Measurements from ENCODE around the gene RAD51.

RAD51 gene

DNA sequence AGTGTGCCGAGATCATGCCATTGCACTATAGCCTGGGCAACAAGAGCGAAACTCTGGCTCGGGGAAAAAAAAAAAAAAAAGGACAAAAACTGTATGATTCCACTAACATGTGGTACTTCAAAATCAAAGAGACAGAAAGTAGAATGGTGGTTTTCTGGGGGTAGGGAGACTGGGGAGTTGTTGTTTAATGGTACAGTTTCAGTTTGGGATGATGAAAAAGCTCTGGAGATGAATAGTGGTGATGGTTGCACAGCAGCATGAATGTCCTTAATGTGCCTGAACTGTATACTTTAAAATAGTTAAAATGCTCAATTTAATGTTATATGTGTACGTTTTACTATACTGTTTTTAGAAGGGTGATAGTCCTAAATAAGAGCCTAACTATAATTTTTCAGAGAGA, 27.4 kb downstream of the RAD51 start:
- no peak for DNase-seq (ENCODE audit: low read depth in 2 of 2)

GRCh38 chr15:40722934-40723333, 28.0 kb downstream of the RAD51 start:
- DNase-seq (ENCODE audit: low read depth in 2 of 2), result no peak

- DNase-seq (ENCODE audit: low read depth in 2 of 2), result no peak
These were observed 28.9 kb downstream of the RAD51 start for GRCh38 chr15:40723919-40724318.

DNA sequence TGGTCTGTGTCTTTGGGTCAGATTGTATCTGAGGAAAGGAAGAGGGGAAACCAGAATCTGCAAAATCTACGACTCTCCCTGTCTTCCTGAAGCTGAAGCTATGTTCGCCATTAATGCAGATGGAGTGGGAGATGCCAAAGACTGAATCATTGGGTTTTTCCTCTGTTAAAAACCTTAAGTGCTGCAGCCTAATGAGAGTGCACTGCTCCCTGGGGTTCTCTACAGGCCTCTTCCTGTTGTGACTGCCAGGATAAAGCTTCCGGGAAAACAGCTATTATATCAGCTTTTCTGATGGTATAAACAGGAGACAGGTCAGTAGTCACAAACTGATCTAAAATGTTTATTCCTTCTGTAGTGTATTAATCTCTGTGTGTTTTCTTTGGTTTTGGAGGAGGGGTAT, 36.1 kb downstream of the RAD51 start:
- DNase-seq (ENCODE audit: low read depth in 2 of 2), result no peak

DNA sequence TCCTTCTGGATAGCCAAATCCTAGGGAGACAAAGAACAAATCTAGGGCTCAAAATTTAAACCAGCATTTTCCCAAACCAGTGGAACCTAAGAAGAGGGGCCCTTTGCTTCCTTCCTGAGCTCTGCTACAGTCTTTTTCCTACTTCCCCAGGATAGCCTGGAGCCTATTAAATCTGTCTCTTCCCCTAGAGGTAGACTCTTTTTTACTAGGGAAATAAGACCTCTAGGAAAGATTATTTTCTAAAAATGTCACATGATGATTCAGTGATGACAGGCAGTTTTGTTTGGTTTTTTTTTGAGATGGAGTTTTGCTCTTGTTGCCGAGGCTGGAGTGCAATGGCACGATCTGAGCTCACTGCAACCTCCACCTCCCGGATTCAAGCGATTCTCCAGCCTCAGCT, 41.6 kb downstream of the RAD51 start:
- no peak for DNase-seq (ENCODE audit: low read depth in 2 of 2)

GRCh38 chr15:40737048-40737447, 42.1 kb downstream of the RAD51 start:
- no peak for DNase-seq (ENCODE audit: low read depth in 2 of 2)

DNA sequence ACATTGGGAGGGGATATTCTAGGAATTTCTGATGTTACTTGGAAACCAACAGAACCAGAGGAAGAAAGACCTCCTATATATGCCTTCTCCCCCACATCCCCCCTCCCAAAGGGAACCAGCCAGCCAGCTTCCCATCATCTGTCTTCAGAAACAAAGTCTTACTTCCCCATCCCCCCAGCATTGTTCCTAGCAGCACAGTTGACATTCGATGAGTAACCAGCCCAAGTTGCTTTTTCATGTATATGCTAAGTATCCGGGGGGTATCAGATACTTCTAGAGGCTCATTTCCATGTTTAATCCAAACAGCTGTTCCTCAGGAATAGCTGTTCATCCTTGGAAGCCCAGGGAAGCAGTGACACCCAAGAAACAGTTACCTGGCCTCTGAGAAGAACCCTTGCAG, 44.1 kb downstream of the RAD51 start:
- no peak for DNase-seq (ENCODE audit: low read depth in 2 of 2)

DNA sequence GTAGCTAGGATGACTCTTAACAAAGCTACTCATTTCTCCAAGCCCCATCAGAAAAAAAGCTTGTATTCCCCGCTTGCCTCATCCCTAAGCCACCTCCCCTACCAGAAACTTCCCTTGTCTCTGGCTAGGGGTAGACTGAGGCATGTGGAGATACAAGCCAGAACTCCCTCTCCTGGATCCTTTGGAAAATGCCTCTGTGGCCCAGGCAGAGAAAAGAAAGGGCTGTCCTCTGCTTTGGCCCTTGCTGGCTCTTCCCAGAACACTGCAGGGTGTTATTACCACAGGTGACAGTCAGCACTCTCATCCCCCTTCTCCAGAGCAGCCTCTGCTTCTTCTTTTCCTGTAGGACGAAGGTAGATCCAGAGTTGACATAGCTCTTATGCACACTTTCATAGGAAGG, 44.9 kb downstream of the RAD51 start:
- no peak for DNase-seq (ENCODE audit: low read depth in 2 of 2)

DNA sequence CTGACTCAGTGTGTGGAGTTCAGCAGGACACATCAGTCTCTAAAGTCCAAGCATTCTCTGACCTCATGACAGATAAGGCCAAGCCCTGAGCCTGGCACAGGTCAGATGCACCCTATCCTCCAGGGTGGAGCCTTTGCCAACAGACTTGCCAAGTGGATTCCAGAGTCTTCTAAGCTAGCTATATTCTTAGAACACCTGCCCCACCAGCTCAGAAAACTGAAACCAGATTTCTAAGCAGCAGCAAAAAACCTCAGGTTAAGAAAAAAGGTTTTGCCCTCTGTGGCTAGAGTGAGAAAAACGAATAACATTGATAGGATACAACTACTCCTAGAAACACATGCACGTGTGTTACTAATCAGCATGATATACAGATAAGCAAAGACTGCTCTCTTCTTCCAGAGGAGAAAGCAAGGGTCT, 48.5 kb downstream of the RAD51 start:
- DNase-seq (ENCODE audit: low read depth in 2 of 2), result no peak

DNA sequence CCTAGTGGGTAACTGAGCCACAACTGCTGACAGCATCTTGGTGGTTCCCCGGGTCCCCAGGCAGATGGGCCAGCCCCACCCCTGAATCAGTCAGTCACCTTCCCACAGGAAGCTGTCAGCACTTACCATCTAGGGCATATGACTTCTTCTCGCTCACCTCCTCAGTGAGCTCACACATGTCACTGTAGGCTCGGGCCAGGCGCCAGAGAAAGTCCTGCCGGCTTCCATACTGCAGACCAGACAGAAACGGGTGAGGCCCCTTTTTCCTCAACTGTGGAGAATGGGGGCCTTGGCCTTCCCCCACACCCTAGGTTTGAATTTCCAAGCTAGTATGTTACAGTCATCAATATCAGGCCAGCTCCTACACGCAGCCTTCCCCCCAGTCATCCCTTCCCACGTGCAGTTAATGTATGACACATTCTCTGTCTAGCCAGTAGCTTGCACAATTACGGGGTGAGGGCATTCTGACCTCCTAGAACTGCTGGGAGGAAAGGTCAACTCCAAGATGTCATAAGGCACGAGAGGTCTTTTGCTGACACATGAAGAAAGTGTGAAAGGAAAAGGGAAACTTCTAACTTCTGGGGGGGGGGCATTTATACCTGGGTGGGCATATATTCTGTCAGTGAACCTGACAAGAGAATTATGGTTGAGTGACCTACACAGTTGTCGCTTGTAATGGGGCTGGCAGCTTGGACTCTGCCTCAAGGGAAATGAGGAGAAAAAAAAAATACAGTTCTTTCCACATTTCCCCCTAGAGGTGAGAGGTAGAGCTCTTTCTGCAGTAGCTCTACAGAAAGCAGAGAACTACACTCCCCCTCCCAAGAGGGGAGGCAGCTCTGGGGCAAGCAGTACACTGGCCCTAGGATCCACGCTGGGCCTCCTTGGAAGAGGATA, 49.2 kb downstream of the RAD51 start:
- DNase-seq (ENCODE audit: low read depth in 2 of 2), result peak; percentile 56 to 61

- no peak for DNase-seq (ENCODE audit: low read depth in 2 of 2)
These were observed 49.8 kb downstream of the RAD51 start for GRCh38 chr15:40744815-40745152.

GRCh38 chr15:40746916-40747418, 52.0 kb downstream of the RAD51 start:
- DNase-seq (ENCODE audit: low read depth in 2 of 2), result no peak

DNA sequence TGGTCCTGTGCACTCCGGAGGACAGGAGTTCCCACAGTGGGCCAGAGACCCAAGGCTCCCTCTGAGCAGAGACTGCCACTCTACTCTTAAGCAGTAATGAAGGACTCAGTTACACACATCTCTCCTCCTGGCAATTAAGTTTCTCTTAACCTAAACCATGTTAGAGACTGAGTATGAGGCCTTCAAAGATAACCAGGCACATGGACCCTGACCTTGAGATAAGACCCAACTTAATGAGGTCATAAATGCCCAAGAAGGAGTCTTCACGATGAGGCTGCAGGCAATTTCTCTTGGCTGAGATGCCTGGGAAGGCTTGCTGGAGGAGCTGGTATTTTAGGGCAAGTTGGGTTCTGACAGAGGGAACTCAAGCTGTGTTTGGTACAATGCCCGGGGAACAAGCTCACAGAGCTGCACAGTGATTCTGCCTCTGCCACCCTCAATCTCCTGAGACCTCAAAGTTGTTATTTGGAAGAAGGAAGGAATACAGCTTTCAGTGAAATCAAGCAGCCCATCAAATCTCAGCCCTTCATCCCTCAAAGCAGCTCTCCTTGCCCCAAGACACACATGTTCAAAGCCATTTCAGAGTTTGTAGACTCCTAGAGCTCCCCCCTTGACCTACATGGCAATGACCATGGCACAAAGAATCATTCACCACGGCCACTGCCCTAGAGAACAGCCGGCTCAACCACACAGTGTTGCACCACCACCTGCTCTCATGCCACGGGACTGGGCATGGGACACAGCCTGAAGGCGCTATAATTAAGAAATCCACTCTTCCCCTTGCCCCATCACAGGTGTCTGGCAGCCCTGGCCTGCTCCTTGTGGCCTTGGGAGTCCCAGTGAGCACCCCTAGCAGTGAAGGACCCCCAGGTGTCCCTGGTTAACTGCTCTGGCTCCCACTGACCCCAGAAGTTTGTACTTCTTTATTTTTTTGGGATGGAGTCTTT, 53.0 kb downstream of the RAD51 start:
- no peak for DNase-seq (ENCODE audit: low read depth in 2 of 2)

GRCh38 chr15:40749151-40749630, 54.2 kb downstream of the RAD51 start:
- no peak for DNase-seq (ENCODE audit: low read depth in 2 of 2)

DNA sequence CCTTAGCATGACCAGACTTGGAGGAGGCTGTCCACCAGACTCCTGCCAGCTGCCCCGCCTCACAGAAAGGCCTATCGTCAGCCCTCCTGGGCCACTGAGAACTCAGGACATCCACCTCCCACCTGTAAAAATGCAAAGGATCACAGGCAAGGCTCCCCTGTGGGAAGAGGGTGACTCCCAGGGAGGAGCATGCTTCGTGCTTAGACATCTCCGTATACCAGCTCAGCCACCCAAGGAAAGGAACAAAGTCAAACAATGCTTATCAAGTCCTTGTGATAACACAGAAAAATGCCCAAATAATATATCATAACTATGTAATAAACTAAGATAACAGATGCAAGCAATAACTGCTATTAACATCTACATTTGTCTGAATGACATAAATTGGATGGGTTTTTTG, 55.9 kb downstream of the RAD51 start:
- DNase-seq (ENCODE audit: low read depth in 2 of 2), result no peak

GRCh38 chr15:40751745-40752144, 56.8 kb downstream of the RAD51 start:
- DNase-seq (ENCODE audit: low read depth in 2 of 2), result no peak

DNA sequence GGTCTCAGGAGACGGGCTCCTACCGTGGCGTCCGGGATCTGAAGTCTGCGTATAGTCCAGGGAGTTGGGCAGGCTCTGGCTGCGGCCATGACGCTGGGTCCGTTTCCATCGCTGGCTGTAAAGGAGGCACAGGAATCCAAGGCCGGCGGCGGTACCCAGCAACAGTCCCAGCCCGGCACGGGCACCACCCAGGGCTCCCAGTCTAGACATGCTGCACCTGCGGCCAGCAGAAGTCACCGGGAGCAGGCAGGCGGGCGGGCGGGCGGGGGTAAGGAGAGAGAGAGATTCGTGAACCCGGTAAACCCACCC, 59.6 kb downstream of the RAD51 start:
- no peak for DNase-seq (ENCODE audit: low read depth in 2 of 2)

DNA sequence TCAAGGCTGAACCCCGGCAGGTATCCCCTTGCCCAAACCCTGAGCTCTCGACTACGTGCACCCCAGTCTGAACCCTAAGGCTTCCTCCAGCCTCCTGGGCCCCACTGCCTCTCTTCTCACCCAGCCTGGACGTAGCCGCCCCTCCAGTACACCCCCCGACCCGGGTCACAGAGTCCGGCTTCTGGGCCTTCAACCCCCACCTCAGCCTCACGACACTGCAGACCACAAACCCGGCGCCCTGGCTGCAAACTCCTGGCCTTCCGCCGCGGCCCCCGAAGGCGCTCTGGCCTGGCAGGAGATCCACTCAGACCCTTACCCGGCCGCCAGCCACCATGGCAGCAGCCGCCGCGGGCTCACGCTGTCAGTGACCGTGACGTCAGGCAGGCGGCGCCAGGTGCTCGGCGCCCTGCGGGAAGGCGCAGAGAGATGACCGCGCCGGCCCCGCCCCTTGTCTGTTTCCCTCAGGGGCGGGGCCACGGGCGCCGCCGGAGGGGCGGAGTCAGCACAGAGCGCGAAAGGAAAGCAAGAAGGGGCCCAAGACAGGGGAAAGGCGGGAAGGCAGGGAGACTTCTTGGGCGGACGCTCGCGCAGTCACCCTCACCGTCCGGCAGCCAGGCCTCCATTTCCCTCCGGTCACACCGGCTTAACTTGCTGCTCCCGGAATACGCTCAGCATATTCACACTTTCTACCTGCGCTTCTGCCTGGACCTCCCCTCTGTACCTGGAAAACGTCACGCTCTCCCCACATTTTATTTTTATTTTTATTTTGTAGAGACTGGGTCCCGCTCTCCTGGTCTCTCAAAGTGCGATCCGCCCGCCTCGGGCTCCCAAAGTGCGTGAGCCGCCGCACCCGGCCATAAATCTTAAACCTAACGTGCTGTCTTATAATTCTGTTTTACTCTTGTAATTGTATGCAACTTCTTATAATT, 60.2 kb downstream of the RAD51 start, which contains the start of gene RMDN3:
RMDN3 (minus strand) TSS at position 372 of the 929 bp plus-strand sequence. CDS start 471 bp downstream, outside the sequence.
- DNase-seq (ENCODE audit: low read depth in 2 of 2), result peak; percentile 79 to 89

DNA sequence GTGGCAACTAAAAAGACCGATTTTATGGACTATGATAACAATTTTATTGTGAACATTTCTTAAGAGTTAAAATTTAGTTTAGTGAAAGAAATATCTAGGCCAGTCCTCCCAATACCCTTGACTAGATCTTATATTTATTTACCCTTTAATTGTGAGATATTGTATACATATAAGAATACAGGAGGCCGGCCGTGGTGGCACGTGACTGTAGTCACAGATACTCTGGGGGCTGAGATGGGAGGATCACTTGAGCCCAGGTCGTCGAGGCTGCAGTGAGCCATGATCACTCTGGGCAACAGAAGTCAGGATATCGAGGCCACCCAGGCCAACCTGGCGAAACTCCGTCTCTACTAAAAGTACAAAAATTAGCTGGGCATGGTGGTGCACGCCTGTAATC, 60.8 kb downstream of the RAD51 start:
- DNase-seq (ENCODE audit: low read depth in 2 of 2), result no peak

DNA sequence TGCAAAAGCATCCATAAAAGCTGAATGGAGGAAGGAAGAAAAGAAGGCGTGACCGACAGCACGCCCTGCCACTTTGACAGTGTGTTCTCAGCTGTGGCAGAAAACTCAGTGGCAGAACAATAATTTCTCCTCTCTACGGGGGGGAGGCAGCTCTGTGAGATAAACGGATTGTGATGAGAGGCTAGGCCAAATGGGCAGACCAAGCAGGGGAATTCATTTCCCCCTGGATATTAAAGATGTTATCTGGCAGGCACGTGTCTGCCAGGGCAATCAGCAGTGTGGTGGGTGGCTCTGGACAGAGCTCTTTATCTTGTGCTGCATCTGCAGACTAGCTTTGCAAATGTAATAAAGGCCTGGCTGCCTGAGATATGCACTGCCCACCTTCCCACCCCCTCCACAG, 62.0 kb downstream of the RAD51 start:
- DNase-seq (ENCODE audit: low read depth in 2 of 2), result no peak

GRCh38 chr15:40759961-40760360, 65.0 kb downstream of the RAD51 start:
- no peak for DNase-seq (ENCODE audit: low read depth in 2 of 2)

Data from stimulated activated CD8-positive, alpha-beta memory T cell treated with anti-CD3 and anti-CD28 coated beads, Interleukin-7, amount 100 ng/mL, for 4 hours (primary cell).